Spinal cord (tissue), 10 donors: Measurements from ENCODE around the gene CCN5. TPM values are rescaled to one million over a fixed set of nuclear protein-coding genes. Genes with fewer than 3 reads are reported as not detected.

ENCODE experiments used
- DNase-seq, 6 donors: peaks; one replicate each; pipeline versions ENCODE4 v3.0.0 to v3.0.0-alpha.2; 2013 to 2015; ENCODE audit warnings: low spot score in 6 of 6, low read depth in 4 of 6
- H3K27ac ChIP-seq: one replicate; pipeline ENCODE4 v1.5.1; 2013; ENCODE audit warnings: low read depth, low read length, control low read depth
- H3K27me3 ChIP-seq: one replicate; pipeline ENCODE4 v1.6.1; 2013; ENCODE audit warnings: low read length; ENCODE audit not compliant: control insufficient read depth, insufficient read depth
- H3K36me3 ChIP-seq: one replicate; pipeline ENCODE4 v1.6.1; 2013; ENCODE audit warnings: low read length; ENCODE audit not compliant: control insufficient read depth, insufficient read depth
- H3K4me1 ChIP-seq: one replicate; pipeline ENCODE4 v1.6.1; 2013; ENCODE audit warnings: low read length; ENCODE audit not compliant: control insufficient read depth, insufficient read depth
- H3K4me3 ChIP-seq: one replicate; pipeline ENCODE4 v1.5.1; 2013; ENCODE audit warnings: low read depth, low read length, control low read depth
- H3K9me3 ChIP-seq: one replicate; pipeline ENCODE4 v1.6.1; 2013; ENCODE audit warnings: low read length; ENCODE audit not compliant: control insufficient read depth, insufficient read depth
- WGBS: methylation state at CpG from one replicate; pipeline ENCODE4 v1.1.5; 2013; ENCODE audit warnings: missing lambda C conversion rate; ENCODE audit not compliant: insufficient coverage; 5-methylcytosine and 5-hydroxymethylcytosine counted together
- polyA plus RNA-seq, 2 donors: library from polyadenylated mRNA; unstranded; fragments of 120-200 nt; gene quantifications; one replicate each; pipeline ENCODE4 v1.2.1, GENCODE V29; 2013; ENCODE audit not compliant: insufficient read length in 2 of 2
- total RNA-seq, 2 donors: library from RNA; depleted of rRNA in 1 of 2; stranded (reverse); fragments of 120-200 nt in 1 of 2; fragments of >200 nt in 1 of 2; gene quantifications; one replicate each; pipeline versions ENCODE4 v1.2.3 to v1.2.4, GENCODE V29; 2013 to 2014
- donor health status: healthy.

The CCN5 gene
- total and polyA plus RNA-seq, 4 donors = 0.17 to 0.50 (median 0.26) TPM

DNA sequence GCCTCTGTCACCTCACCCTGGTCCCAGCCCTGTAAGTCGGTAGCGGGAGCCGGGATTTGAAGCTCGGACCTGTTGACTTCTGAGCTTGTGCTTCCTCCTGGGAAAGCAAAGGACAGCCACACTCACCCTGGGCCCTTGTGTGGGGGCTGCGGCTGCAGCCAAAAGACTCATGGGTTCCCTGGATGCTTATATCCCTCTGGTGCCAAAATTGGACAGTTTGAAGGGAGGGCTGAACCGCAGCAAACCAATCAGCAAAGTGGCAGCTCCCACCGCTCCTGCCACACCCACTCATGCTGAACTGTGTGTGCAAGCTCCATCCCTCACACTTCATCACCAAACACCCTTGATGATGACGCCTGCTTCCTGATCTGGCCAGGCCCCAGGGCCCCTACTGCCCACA is 3.9 kb upstream of the CCN5 start:
- Histone ChIP-seq H3K4me1 (peaks cover 18% of the 10 kb centered on the region), H3K4me3 (no peak overlapping the region), H3K9me3 (no peaks in the 10 kb centered on the region), H3K27ac (no peak overlapping the region), H3K36me3 (peaks cover 3% of the 10 kb centered on the region), H3K27me3 (no peaks in the 10 kb centered on the region)
- WGBS = 89% methylated on average over 8 of the region's 8 CpGs
- no peak for DNase-seq

DNA sequence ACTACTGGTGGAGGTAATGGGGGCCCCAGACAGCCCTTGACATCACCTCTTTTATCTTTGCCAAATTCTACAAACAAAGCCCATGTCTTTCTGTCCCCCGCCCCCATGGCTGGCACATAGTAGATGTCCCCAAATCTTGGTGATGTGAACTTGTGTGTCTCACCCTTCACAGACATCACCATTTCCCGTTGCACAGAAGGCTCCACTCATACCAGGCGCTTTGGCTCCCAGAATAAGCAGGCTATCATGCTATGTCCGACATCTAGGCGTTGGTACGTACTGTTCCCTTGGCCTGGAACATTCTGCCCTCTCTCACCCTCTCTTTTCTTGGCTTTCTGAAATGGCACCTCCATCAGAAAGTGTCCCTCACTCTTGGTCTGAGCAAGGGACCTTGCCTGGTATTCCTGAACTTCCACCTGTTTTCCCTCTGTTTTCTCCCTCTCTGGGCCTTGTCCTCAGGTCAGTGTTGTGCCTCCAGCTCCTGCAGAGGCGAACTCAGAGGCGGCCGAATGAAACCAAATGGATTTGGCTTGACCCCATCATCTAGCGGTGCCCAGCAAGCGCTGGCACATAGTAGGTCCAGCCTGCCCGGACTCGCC is 968 bp upstream of the CCN5 start:
- 64% methylated on average over 13 of the region's 13 CpGs for WGBS
- Histone ChIP-seq H3K4me1 (peaks cover 15% of the 10 kb centered on the region), H3K36me3 (peaks cover 3% of the 10 kb centered on the region), H3K27me3 (no peaks in the 10 kb centered on the region), H3K27ac (no peak overlapping the region), H3K4me3 (no peak overlapping the region), H3K9me3 (no peaks in the 10 kb centered on the region)
- no peak for DNase-seq

DNA sequence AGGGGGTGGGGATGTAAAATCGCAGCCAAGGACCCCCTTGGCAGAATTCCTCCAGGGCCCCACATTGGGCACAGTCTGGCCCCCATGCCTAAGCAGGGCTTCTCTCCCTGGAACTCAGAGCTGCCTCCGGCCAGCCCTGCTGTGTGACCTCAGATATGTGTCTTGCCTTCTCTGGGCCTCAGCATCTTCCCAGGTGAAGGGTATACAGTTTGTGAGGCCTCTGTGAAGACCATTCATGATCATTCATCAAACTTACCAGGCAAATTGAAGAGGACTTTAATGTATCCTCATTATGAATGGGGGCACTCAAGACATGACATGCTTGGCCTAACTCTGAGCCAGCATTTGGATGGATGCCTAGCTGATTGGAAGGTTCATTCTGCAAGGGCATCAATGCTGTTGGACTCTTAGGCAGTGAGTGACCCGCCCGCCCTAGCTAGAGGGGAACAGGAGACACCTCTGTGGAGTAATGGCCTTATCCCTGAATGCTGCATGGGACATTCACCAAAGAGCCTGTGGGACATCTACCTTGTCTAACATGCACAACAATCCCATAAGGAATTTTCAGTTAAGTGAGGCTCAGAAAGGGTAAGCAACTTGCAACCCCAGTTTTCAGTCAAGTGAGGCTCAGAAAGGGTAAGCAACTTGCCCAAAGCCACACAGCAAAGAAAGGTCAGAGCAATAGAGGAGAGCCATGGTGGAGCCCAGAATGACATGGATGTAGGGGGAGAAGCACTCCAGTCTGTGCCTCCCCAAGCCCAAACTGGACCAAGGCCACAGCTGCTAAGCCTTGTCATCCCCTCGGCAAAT is 535 bp downstream of the CCN5 start:
- Histone ChIP-seq H3K4me1 (peaks cover 17% of the 10 kb centered on the region), H3K27ac (no peak overlapping the region), H3K4me3 (no peak overlapping the region), H3K36me3 (peaks cover 6% of the 10 kb centered on the region), H3K27me3 (no peaks in the 10 kb centered on the region), H3K9me3 (no peaks in the 10 kb centered on the region)
- no peak for DNase-seq
- WGBS = 78% methylated on average over 1 of the region's 5 CpGs

DNA sequence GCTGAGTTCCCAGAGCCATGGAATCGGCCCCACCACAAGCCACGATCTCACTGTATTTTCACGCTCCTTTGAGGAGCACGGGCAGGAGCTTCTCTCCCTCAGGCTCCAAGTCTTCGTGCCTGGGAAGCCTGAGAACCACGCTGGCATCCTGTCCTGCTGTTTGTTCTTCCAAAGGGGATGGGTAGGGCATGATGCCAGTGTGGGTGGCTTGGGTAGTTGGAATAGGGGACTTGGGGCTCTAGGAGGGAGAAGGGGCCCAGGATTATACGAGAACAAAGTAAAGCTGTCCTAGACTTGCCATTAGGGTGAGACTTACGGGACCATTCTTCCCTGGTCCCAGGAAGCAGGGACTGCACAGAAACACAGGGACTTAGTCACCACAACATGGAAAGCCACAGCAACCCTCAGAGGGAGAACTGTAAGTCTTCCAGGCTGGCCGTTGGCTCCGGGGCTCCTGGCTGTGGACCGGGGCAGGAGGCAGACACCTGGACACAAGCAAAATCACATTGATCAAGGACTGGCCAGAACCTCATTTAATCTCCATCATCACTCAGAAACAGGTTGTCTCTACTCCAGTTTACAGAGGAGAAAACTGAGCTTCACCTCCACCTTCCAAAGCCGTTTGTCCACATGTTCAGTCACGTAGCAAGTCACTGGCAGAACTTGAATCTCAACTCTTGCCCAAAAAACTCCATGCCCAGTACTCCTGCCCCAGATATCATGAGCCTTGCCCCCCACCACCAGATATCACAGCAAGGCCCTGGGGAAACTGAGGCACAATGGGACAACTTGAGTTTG is 1.3 kb downstream of the CCN5 start:
- Histone ChIP-seq H3K27me3 (no peaks in the 10 kb centered on the region), H3K9me3 (no peaks in the 10 kb centered on the region), H3K27ac (no peak overlapping the region), H3K4me1 (peaks cover 19% of the 10 kb centered on the region), H3K36me3 (peaks cover 6% of the 10 kb centered on the region), H3K4me3 (no peak overlapping the region)
- DNase-seq = peak in 1 of 6 donors; percentile 26
- WGBS = 73% methylated on average over 13 of the region's 13 CpGs

DNA sequence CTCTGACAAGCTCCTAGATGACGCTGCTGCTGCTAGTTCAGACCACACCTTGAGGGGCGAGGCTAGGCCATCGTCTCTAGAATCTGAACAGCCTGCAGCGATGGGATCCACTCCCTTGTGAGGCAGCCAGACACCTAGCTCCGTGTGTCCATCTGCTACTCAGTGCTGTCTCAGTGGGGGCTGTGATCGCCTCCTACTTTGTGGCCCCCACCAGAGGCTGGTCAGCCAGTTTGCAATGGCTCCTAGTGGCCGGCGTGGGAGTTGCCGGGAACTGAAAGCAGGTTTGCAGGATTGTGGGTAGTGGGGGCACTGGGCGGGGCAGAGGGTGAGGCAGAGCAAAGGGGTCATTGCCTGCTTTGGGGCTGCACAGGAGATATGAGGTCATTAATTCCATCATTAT is 2.8 kb downstream of the CCN5 start:
- Histone ChIP-seq H3K4me1 (peaks cover 19% of the 10 kb centered on the region), H3K36me3 (peaks cover 6% of the 10 kb centered on the region), H3K9me3 (no peaks in the 10 kb centered on the region), H3K4me3 (no peak overlapping the region), H3K27me3 (no peaks in the 10 kb centered on the region), H3K27ac (no peak overlapping the region)
- WGBS = 53% methylated on average over 6 of the region's 10 CpGs
- no peak for DNase-seq

DNA sequence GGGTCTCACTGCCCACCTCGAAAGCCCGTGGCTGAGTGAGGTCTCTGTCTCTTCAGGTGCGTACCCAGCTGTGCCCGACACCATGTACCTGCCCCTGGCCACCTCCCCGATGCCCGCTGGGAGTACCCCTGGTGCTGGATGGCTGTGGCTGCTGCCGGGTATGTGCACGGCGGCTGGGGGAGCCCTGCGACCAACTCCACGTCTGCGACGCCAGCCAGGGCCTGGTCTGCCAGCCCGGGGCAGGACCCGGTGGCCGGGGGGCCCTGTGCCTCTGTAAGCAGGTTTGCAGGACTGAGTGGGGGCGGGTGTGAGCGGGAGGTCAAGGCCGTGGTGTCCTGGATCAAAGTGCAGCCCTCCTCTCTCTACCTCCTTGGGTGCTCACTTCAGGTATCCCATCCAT is 4.7 kb downstream of the CCN5 start:
- H3K27me3 ChIP-seq = peaks cover 2% of the 10 kb centered on the region
- no peak overlapping the region for H3K27ac ChIP-seq
- peaks cover 18% of the 10 kb centered on the region for H3K4me1 ChIP-seq
- whole genome bisulfite sequencing = 93% methylated on average over 14 of the region's 19 CpGs
- H3K9me3 ChIP-seq = no peaks in the 10 kb centered on the region
- no peak for DNase-seq
- H3K4me3 ChIP-seq = no peak overlapping the region
- H3K36me3 ChIP-seq = peaks cover 3% of the 10 kb centered on the region

DNA sequence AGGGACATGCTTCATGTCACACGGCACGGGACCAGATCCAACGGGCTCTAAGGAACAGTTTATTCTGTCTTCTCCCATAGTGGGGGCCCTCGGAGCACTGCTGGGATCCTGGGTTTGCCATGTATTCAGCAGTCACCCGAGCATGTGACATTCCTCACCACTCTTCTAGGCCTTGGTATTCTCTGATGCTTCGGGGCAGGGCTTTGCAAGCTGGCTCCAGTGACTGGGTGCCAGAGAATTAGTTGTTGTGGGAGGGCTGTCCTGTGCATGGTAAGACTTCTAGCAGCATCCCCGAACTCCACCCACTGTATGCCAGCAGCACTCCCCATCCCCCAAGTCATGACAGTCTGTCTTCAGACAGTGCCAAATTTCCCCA is 5.4 kb downstream of the CCN5 start:
- 54% methylated on average over 4 of the region's 7 CpGs for WGBS
- H3K27ac ChIP-seq = no peak overlapping the region

DNA sequence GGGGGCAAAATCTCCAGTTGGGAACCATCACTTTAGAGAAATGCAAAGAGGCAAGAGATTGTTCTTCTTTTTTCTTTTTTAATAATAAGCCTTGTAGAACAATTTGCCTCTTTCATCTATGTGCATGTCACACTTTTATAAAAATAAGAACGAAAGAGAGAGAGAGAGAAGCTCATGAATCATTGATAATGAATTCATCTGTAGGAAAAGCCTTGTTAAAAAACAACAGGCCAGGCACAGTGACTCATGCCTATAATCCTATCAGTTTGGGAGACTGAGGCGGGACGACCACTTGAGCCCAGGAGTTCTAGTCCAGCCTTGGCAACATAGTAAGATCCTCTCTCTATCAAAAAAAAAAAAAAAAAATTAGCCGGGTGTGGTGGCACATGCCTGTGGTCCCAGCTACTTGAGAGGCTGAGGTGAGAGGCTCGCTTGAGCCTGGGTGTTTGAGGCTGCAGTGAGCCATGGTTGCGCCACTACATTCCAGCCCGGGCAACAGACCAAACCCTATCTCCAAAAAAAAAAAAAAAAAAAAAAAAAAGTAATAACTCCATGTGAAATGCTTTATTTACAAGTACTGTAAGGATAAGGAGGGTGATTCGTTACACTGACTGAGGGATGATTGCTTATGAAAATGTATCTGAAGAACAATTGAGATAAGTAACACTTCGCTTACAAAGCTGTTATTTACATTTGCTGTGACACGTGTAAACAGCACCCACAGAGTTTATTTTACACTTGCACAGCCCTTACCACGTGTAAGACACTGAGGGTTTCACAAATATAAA is 6.0 kb downstream of the CCN5 start:
- H3K27me3 ChIP-seq = peaks cover 5% of the 10 kb centered on the region
- no peak overlapping the region for H3K27ac ChIP-seq
- no CpG with 5 or more reads among the region's 11 CpGs for WGBS
- no peak overlapping the region for H3K4me3 ChIP-seq
- peaks cover 3% of the 10 kb centered on the region for H3K36me3 ChIP-seq
- no peak for DNase-seq
- H3K4me1 ChIP-seq = peaks cover 11% of the 10 kb centered on the region
- no peaks in the 10 kb centered on the region for H3K9me3 ChIP-seq

More for the DNA sequence above, 5.4 kb downstream of the CCN5 start:
- Histone ChIP-seq H3K4me3 (no peak overlapping the region), H3K4me1 (peaks cover 13% of the 10 kb centered on the region), H3K36me3 (peaks cover 3% of the 10 kb centered on the region), H3K27me3 (peaks cover 5% of the 10 kb centered on the region), H3K9me3 (no peaks in the 10 kb centered on the region)
- DNase-seq = peak in 2 of 6 donors; percentile 56 to 61

DNA sequence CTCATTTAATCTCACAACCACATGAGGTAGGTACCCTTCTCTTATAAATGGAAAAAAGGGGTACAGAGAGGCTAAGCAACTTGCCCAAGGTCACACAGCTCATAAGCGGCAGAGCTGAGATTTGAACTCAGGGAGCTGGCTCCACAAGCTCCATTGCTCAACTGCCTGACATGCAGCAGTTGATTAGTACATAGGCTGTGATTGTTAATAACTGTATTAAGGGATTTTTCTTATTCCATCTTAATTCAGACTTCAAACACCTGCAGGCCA is 6.6 kb downstream of the CCN5 start:
- H3K27ac ChIP-seq = no peak overlapping the region

More for the DNA sequence above, 6.6 kb downstream of the CCN5 start:
- Histone ChIP-seq H3K4me1 (peaks cover 9% of the 10 kb centered on the region), H3K27me3 (peaks cover 5% of the 10 kb centered on the region), H3K36me3 (peaks cover 3% of the 10 kb centered on the region), H3K9me3 (no peaks in the 10 kb centered on the region), H3K4me3 (no peak overlapping the region)
- no CpG with 5 or more reads among the region's 1 CpG for WGBS
- DNase-seq = no peak
